Nephron (organoid): ENCODE data around the gene KSR1.

Source experiments
- H3K27ac Mint-ChIP-seq, 3 experiments: 2 replicates each; pipeline ENCODE4 v1.8.0; 2020; ENCODE audit warnings: mixed read lengths in 3 of 3, mild to moderate bottlenecking in 2 of 3, moderate library complexity in 1 of 3
- H3K27me3 Mint-ChIP-seq: 2 replicates; pipeline ENCODE4 v1.8.0; 2021; ENCODE audit warnings: low read depth, mild to moderate bottlenecking, moderate library complexity, mixed read lengths
- H3K36me3 Mint-ChIP-seq: 2 replicates; pipeline ENCODE4 v1.8.0; 2020; ENCODE audit warnings: low read depth, mixed read lengths
- H3K4me1 Mint-ChIP-seq: 2 replicates; pipeline ENCODE4 v1.8.0; 2020; ENCODE audit warnings: mixed read lengths
- H3K4me3 Mint-ChIP-seq, 3 experiments: 2 replicates each; pipeline ENCODE4 v1.8.0; 2020; ENCODE audit warnings: mild to moderate bottlenecking in 3 of 3, mixed read lengths in 3 of 3, moderate library complexity in 2 of 3
- H3K9me3 Mint-ChIP-seq: 2 replicates; pipeline ENCODE4 v1.8.0; 2020; ENCODE audit warnings: mixed read lengths
- CTCF ChIP-seq, 3 experiments: fragments of 200-600 bp; sonication (generic); IDR thresholded peaks; one replicate each; pipeline ENCODE4 v1.5.0; 2021; ENCODE audit warnings: antibody characterized with exemption in 3 of 3; ENCODE audit not compliant: unreplicated experiment in 3 of 3

The KSR1 gene

GRCh38 chr17:27531469-27531961, 75.3 kb downstream of the KSR1 start:
- peak overlapping the region in 1 of 3 experiments; percentile 20 for H3K27ac Mint-ChIP-seq
- no peaks in the 10 kb centered on the region for H3K36me3 Mint-ChIP-seq
- H3K4me1 Mint-ChIP-seq = peaks cover 45% of the 10 kb centered on the region
- no peak overlapping the region for H3K4me3 Mint-ChIP-seq
- H3K9me3 Mint-ChIP-seq = no peaks in the 10 kb centered on the region
- no peak for TF ChIP-seq CTCF (IDR thresholded peaks at IDR 0.05; ENCODE audit: unreplicated experiment in 3 of 3)
- H3K27me3 Mint-ChIP-seq = no peaks in the 10 kb centered on the region

- Mint-ChIP-seq H3K36me3 (no peaks in the 10 kb centered on the region), H3K9me3 (no peaks in the 10 kb centered on the region), H3K4me3 (no peak overlapping the region), H3K27me3 (no peaks in the 10 kb centered on the region), H3K27ac (peak overlapping the region; percentile 41 to 69 (median 68)), H3K4me1 (peaks cover 42% of the 10 kb centered on the region)
- no peak for TF ChIP-seq CTCF (IDR thresholded peaks at IDR 0.05; ENCODE audit: unreplicated experiment in 3 of 3)
Measured at GRCh38 chr17:27532269-27533263, 76.3 kb downstream of the KSR1 start.

- no peaks in the 10 kb centered on the region for H3K9me3 Mint-ChIP-seq
- no peaks in the 10 kb centered on the region for H3K36me3 Mint-ChIP-seq
- peak overlapping the region in 2 of 3 experiments; percentile 75 to 83 for H3K27ac Mint-ChIP-seq
- H3K4me3 Mint-ChIP-seq = no peak overlapping the region
- H3K27me3 Mint-ChIP-seq = no peaks in the 10 kb centered on the region
- H3K4me1 Mint-ChIP-seq = peaks cover 42% of the 10 kb centered on the region
- no peak for TF ChIP-seq CTCF (IDR thresholded peaks at IDR 0.05; ENCODE audit: unreplicated experiment in 3 of 3)
Measured at GRCh38 chr17:27533874-27534815, 77.9 kb downstream of the KSR1 start.

- Mint-ChIP-seq H3K36me3 (no peaks in the 10 kb centered on the region), H3K27ac (peak overlapping the region; percentile 70 to 83 (median 75)), H3K9me3 (no peaks in the 10 kb centered on the region), H3K4me3 (no peak overlapping the region), H3K27me3 (no peaks in the 10 kb centered on the region), H3K4me1 (peaks cover 41% of the 10 kb centered on the region)
- TF ChIP-seq CTCF (IDR thresholded peaks at IDR 0.05; ENCODE audit: unreplicated experiment in 3 of 3) = no peak
Measured at GRCh38 chr17:27535178-27535928, 79.1 kb downstream of the KSR1 start.

GRCh38 chr17:27535975-27536374, 79.7 kb downstream of the KSR1 start:
- Mint-ChIP-seq H3K9me3 (no peaks in the 10 kb centered on the region), H3K27me3 (no peaks in the 10 kb centered on the region), H3K4me3 (no peak overlapping the region), H3K27ac (peak overlapping the region; percentile 70 to 83 (median 75)), H3K4me1 (peaks cover 38% of the 10 kb centered on the region), H3K36me3 (no peaks in the 10 kb centered on the region)
- no peak for TF ChIP-seq CTCF (IDR thresholded peaks at IDR 0.05; ENCODE audit: unreplicated experiment in 3 of 3)
